Neutrophil (primary cell): ENCODE measurements around the gene MYOZ1.

Experiments
- H3K27ac ChIP-seq: fragments of 200-600 bp; sonication (generic); 2 replicates; pipeline ENCODE4 v1.5.1; 2016; ENCODE audit warnings: mild to moderate bottlenecking, moderate library complexity
- H3K27me3 ChIP-seq: fragments of 200-600 bp; sonication (generic); 2 replicates; pipeline ENCODE4 v1.6.0; 2016; ENCODE audit warnings: mild to moderate bottlenecking
- H3K36me3 ChIP-seq: fragments of 200-600 bp; sonication (generic); 2 replicates; pipeline ENCODE4 v1.5.1; 2017
- H3K4me1 ChIP-seq, 2 experiments: fragments of 200-600 bp in 1 of 2; sonication (generic) in 1 of 2; 1 replicate in 1 of 2; 2 replicates in 1 of 2; pipeline versions ENCODE4 v1.5.1 to v1.6.1; 2013 to 2016; ENCODE audit warnings: low read depth in 1 of 2, low read length in 1 of 2, mild to moderate bottlenecking in 1 of 2, moderate library complexity in 1 of 2; ENCODE audit not compliant: control insufficient read depth in 1 of 2, insufficient read depth in 1 of 2
- H3K4me3 ChIP-seq, 2 experiments: fragments of 200-600 bp in 1 of 2; sonication (generic) in 1 of 2; 1 replicate in 1 of 2; 2 replicates in 1 of 2; pipeline ENCODE4 v1.5.1; 2013 to 2016; ENCODE audit warnings: low read depth in 1 of 2, low read length in 1 of 2, mild to moderate bottlenecking in 1 of 2, moderate library complexity in 1 of 2
- H3K9me3 ChIP-seq: fragments of 200-600 bp; sonication (generic); 2 replicates; pipeline ENCODE4 v1.5.1; 2016
- TF ChIP-seq, protein P1 (sequence below): fragments of 200-600 bp; sonication (generic); IDR thresholded peaks from 2 replicates; pipeline ENCODE4 v1.5.1; 2016; ENCODE audit warnings: antibody characterized with exemption

The MYOZ1 gene

DNA sequence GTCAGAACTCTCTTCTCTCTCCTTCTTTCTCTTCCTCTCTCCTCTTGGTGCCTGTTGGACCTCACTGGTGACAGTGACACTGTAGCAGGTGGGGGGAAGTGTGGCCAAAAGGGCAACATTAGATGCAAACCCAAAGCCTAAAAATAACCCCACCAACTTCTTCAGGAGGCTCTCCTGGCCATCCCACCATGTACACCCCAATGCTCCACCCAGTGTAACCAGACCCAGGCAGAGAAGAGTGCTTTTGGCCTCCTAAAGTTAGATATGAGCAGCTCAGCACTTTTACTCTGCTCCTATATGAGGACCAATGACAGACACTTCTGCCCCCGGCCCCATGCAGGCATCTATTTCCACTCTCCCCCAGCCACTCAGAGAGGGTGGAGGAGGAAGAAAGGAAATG lies 5.5 kb downstream of the MYOZ1 start:
- Histone ChIP-seq H3K36me3 (no peaks in the 10 kb centered on the region), H3K9me3 (no peaks in the 10 kb centered on the region), H3K4me3 (no peak overlapping the region), H3K4me1 (no peaks in the 10 kb centered on the region), H3K27ac (no peak overlapping the region), H3K27me3 (no peaks in the 10 kb centered on the region)
- TF ChIP-seq, protein P1, sequence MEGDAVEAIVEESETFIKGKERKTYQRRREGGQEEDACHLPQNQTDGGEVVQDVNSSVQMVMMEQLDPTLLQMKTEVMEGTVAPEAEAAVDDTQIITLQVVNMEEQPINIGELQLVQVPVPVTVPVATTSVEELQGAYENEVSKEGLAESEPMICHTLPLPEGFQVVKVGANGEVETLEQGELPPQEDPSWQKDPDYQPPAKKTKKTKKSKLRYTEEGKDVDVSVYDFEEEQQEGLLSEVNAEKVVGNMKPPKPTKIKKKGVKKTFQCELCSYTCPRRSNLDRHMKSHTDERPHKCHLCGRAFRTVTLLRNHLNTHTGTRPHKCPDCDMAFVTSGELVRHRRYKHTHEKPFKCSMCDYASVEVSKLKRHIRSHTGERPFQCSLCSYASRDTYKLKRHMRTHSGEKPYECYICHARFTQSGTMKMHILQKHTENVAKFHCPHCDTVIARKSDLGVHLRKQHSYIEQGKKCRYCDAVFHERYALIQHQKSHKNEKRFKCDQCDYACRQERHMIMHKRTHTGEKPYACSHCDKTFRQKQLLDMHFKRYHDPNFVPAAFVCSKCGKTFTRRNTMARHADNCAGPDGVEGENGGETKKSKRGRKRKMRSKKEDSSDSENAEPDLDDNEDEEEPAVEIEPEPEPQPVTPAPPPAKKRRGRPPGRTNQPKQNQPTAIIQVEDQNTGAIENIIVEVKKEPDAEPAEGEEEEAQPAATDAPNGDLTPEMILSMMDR = no peak

DNA sequence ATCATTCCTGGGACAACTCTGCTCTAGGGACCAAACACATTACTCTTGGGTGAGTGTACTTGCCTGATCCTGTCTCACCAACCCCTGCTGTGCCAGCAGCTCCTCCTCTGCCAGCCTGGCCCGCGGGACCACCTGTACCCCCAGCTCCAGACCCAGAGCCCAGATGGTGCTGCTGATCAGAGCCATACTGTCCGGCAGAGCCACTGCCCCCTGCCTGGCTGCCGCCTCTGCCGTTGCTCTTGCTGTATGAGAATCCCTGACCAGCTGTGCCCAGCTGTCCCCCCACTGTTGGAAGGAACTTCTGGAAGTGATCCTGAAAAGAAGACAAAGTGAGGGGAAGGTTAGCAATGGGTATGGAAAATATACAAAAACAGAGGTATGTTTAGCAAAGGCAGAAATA lies 6.9 kb downstream of the MYOZ1 start:
- H3K27ac ChIP-seq = no peak overlapping the region
- no peak overlapping the region for H3K4me3 ChIP-seq
- no peaks in the 10 kb centered on the region for H3K4me1 ChIP-seq
- TF ChIP-seq, protein P1 = no peak
- no peaks in the 10 kb centered on the region for H3K36me3 ChIP-seq
- H3K9me3 ChIP-seq = no peaks in the 10 kb centered on the region
- H3K27me3 ChIP-seq = no peaks in the 10 kb centered on the region

DNA sequence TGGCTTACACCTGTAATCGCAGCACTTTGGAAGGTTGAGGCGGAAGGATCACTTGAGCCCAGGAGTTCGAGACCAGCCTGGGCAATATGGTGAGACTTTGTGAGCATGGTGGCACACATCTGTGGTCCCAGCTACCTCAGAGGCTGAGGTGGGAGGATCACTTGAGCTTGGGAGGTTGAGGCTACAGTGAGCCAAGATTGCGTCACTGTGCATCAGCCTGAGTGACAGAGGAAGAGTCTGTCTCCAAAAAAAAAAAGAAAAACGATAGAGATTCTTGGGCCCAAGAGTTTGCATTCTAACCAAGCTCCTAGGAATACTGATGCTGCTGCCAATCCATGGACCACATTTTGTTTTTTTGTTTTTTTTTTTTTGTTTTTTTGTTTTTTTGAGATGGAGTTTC lies 12.1 kb downstream of the MYOZ1 start:
- Histone ChIP-seq H3K27me3 (no peaks in the 10 kb centered on the region), H3K36me3 (no peaks in the 10 kb centered on the region)

DNA sequence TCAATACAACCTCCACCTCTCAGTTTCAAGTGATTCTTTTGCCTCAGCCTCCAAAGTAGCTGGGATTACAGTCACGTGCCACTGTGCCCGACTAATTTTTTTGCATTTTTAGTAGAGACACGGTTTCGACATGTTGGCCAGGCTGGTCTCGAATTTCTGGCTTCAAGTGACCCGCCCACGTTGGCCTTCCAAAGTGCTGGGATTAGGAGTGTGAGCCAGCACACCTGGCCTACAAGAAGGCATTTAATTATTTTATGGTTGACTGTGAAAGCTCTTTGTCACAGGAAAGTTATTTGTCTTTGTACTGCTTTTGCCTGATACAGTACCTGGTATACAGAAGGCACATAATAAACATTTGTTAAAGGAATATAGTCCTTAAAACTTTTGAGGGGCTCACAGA lies 12.9 kb downstream of the MYOZ1 start:
- TF ChIP-seq, protein P1 = no peak
- H3K4me3 ChIP-seq = no peak overlapping the region
- H3K27me3 ChIP-seq = no peaks in the 10 kb centered on the region
- no peaks in the 10 kb centered on the region for H3K36me3 ChIP-seq
- H3K9me3 ChIP-seq = no peaks in the 10 kb centered on the region
- H3K27ac ChIP-seq = no peak overlapping the region
- peaks cover 15 to 16% of the 10 kb centered on the region in 2 experiments for H3K4me1 ChIP-seq

More for the DNA sequence above, 12.1 kb downstream of the MYOZ1 start:
- H3K27ac ChIP-seq = no peak overlapping the region
- H3K9me3 ChIP-seq = no peaks in the 10 kb centered on the region
- H3K4me3 ChIP-seq = no peak overlapping the region
- peaks cover 15 to 16% of the 10 kb centered on the region in 2 experiments for H3K4me1 ChIP-seq
- TF ChIP-seq, protein P1 = no peak

DNA sequence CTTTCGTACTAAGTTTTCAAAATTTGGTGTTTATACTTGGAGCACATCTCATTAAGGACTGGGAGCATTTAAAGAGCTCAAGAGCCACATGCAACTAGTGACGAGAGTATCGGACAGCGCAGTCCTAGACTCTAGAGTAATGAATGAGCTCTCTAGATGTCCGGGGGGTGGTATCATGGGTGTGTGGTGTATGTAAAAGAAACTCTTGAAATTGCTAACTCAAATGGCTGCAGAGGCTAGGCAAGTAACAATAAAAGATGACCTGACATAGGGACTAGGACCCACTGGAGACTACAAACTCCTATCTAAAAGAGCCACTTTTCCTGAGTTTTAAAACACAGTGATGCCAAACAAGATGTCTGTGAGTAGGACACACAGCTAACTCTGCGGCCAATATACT lies 14.0 kb downstream of the MYOZ1 start:
- Histone ChIP-seq H3K4me3 (no peak overlapping the region), H3K27ac (no peak overlapping the region)

More for the DNA sequence above, 14.0 kb downstream of the MYOZ1 start:
- TF ChIP-seq, protein P1 = no peak
- Histone ChIP-seq H3K27me3 (no peaks in the 10 kb centered on the region), H3K36me3 (no peaks in the 10 kb centered on the region), H3K4me1 (peaks cover 15 to 16% of the 10 kb centered on the region in 2 experiments), H3K9me3 (no peaks in the 10 kb centered on the region)
